NT2/D1 (cell line): ENCODE measurements around the gene MACO1.

Source experiments
- YY1 ChIP-seq: IDR thresholded peaks from 2 replicates; pipeline ENCODE4 v1.6.1; 2011; ENCODE audit not compliant: insufficient read length, insufficient read depth
- ZNF274 ChIP-seq: IDR thresholded peaks from 2 replicates; pipeline ENCODE4 v1.6.1; 2011; ENCODE audit warnings: mild to moderate bottlenecking, low read depth, low read length

- TF ChIP-seq ZNF274 (no peak), YY1 (no peak)
These were observed 83.0 kb downstream of the MACO1 start for GRCh38 chr1:25513666-25514065.
